GM18499 (cell line): ENCODE results near the gene ZDHHC8.
"Not testable (repeated sequence)": the region's sequence is repeated elsewhere in the genome, so short reads cannot be mapped to it uniquely, and the experiment has no call there.

Experiments
- ATAC-seq: cut with Tn5 transposase; IDR thresholded peaks from one replicate; pipeline ENCODE4 v1.9.1; 2021; ENCODE audit warnings: moderate number of reproducible peaks; ENCODE audit not compliant: insufficient read depth, unreplicated experiment

ZDHHC8 gene

GRCh38 chr22:20156042-20156389 lies 24.4 kb downstream of the ZDHHC8 start:
- no peak for ATAC-seq

- no peak for ATAC-seq
Observed at GRCh38 chr22:20156611-20157429, 25.2 kb downstream of the ZDHHC8 start.

GRCh38 chr22:20157430-20158183 lies 26.0 kb downstream of the ZDHHC8 start:
- ATAC-seq: no peak

- ATAC-seq: no peak
Observed at GRCh38 chr22:20158391-20159036, 26.9 kb downstream of the ZDHHC8 start.

- no peak for ATAC-seq
Observed at GRCh38 chr22:20159076-20159475, 27.5 kb downstream of the ZDHHC8 start.

- ATAC-seq: not testable (repeated sequence)
Observed at GRCh38 chr22:20159531-20159930, 27.9 kb downstream of the ZDHHC8 start.

- ATAC-seq: no peak
Observed at GRCh38 chr22:20160041-20160440, 28.4 kb downstream of the ZDHHC8 start.

GRCh38 chr22:20164863-20165262 lies 33.3 kb downstream of the ZDHHC8 start:
- no peak for ATAC-seq

- no peak for ATAC-seq
Observed at GRCh38 chr22:20165421-20165820, 33.8 kb downstream of the ZDHHC8 start.

GRCh38 chr22:20165913-20166312 lies 34.3 kb downstream of the ZDHHC8 start:
- no peak for ATAC-seq

- ATAC-seq: no peak
Observed at GRCh38 chr22:20166703-20167102, 35.1 kb downstream of the ZDHHC8 start.

- no peak for ATAC-seq
Observed at GRCh38 chr22:20167643-20168322, 36.2 kb downstream of the ZDHHC8 start.

GRCh38 chr22:20169253-20169822 lies 37.7 kb downstream of the ZDHHC8 start:
- ATAC-seq: no peak

- no peak for ATAC-seq
Observed at GRCh38 chr22:20170170-20170569, 38.6 kb downstream of the ZDHHC8 start.

GRCh38 chr22:20171288-20172140 lies 39.9 kb downstream of the ZDHHC8 start:
- ATAC-seq: no peak

- no peak for ATAC-seq
Observed at GRCh38 chr22:20172141-20172613, 40.6 kb downstream of the ZDHHC8 start.

- no peak for ATAC-seq
Observed at GRCh38 chr22:20173246-20173645, 41.6 kb downstream of the ZDHHC8 start.

- no peak for ATAC-seq
Observed at GRCh38 chr22:20173772-20174171, 42.2 kb downstream of the ZDHHC8 start.
